ENCODE data around the gene ARHGAP24. TPM values are rescaled to one million over a fixed set of nuclear protein-coding genes. Genes with fewer than 3 reads are reported as not detected.
"Not testable (repeated sequence)": the region's sequence is repeated elsewhere in the genome, so short reads cannot be mapped to it uniquely, and the experiment has no call there.

Gene ARHGAP24
- total and polyA plus RNA-seq, 8 donors: 22.0 to 35.0 (median 25.8) TPM

DNA sequence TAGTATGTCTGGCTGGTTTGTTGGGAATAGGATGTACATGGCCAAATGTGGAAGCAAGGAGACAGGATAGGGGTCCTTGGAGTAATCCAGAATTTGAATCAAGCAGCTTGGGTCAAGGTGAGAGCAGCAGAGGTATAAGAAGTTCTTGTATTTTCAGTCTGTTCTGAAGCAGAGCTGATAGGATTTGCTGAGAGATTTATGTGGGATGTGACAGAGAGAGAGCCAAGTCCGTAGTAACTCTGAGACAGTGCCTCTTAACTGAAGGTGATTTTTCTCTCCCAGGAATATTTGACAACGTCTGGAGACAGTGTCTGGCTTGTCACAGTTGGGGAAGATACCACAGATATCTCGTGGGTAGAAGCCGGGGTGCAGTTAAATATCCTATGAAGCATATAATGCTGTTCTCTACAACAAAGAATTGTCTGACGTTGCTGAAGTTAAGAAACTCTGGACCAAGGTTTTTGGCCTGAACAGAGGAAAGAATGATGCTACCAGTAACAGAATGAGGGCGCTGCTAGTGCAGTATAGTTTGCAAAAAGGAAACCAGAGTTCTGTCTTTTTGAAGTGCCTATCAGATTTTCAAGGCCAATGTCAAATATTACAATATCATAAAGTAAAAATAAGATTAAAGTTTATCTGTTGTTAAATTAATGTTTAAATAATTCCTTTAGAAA is 184.0 kb downstream of the ARHGAP24 start:
- peaks cover 0 to 35% of the 10 kb centered on the region in 2 donors for H3K4me1 ChIP-seq
- TF ChIP-seq, protein P1, sequence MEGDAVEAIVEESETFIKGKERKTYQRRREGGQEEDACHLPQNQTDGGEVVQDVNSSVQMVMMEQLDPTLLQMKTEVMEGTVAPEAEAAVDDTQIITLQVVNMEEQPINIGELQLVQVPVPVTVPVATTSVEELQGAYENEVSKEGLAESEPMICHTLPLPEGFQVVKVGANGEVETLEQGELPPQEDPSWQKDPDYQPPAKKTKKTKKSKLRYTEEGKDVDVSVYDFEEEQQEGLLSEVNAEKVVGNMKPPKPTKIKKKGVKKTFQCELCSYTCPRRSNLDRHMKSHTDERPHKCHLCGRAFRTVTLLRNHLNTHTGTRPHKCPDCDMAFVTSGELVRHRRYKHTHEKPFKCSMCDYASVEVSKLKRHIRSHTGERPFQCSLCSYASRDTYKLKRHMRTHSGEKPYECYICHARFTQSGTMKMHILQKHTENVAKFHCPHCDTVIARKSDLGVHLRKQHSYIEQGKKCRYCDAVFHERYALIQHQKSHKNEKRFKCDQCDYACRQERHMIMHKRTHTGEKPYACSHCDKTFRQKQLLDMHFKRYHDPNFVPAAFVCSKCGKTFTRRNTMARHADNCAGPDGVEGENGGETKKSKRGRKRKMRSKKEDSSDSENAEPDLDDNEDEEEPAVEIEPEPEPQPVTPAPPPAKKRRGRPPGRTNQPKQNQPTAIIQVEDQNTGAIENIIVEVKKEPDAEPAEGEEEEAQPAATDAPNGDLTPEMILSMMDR (IDR thresholded peaks at IDR 0.05): no peak
- H3K4me3 ChIP-seq: no peak overlapping the region
- no peaks in the 10 kb centered on the region for H3K27me3 ChIP-seq
- no peak for DNase-seq
- peak overlapping the region; percentile 4 to 57 for H3K27ac ChIP-seq
- no peaks in the 10 kb centered on the region for H3K9me3 ChIP-seq
- intact Hi-C loops (cut with DNase I): no loop called here
- no peak for ATAC-seq
- no peaks in the 10 kb centered on the region for H3K36me3 ChIP-seq

DNA sequence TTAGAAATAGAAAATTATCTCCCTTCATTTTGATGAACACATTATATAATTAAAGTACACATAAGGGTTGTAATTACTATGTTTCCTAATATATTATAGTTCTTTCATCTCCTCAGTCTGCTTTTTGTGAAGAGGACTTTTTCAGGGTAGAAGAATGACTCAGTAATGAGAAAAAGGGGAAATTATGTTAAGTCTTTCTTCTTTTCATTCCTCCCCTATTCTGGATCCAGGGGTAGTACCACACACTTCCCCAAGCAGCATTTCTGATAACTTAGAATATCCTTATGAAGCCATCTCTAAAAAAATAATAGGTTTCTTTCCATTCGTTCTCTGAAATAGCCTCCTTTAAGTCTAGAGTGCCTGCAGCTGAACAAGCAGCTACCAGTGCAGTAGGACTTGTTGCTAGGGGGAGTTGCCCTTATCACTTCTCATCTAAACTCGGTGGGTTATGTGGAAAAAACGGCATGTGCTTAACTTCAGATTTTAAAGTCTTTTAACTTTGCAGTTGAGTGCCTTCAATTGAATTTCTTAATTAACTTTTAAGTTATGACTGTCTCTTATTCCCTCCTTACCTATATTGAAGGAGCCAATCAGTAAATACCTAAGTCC is 184.8 kb downstream of the ARHGAP24 start:
- Histone ChIP-seq H3K27me3 (no peaks in the 10 kb centered on the region), H3K27ac (peak overlapping the region in 1 of 2 donors; percentile 57), H3K9me3 (no peaks in the 10 kb centered on the region), H3K4me1 (peaks cover 0 to 35% of the 10 kb centered on the region in 2 donors), H3K4me3 (no peak overlapping the region), H3K36me3 (no peaks in the 10 kb centered on the region)
- TF ChIP-seq, protein P1 (IDR thresholded peaks at IDR 0.05): no peak
- ATAC-seq: no peak
- no peak for DNase-seq
- intact Hi-C loops (cut with DNase I): no loop called here

DNA sequence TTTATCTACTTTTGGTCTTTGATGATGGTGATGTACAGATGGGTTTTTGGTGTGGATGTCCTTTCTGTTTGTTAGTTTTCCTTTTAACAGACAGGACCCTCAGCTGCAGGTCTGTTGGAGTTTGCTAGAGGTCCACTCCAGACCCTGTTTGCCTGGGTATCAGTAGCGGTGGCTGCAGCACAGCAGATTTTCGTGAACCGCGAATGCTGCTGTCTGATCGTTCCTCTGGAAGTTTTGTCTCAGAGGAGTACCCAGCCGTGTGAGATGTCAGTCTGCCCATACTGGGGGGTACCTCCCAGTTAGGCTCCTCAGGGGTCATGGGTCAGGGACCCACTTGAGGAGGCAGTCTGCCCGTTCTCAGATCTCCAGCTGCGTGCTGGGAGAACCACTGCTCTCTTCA is 191.7 kb downstream of the ARHGAP24 start:
- ATAC-seq; intact Hi-C loops (cut with DNase I): not testable (repeated sequence)

DNA sequence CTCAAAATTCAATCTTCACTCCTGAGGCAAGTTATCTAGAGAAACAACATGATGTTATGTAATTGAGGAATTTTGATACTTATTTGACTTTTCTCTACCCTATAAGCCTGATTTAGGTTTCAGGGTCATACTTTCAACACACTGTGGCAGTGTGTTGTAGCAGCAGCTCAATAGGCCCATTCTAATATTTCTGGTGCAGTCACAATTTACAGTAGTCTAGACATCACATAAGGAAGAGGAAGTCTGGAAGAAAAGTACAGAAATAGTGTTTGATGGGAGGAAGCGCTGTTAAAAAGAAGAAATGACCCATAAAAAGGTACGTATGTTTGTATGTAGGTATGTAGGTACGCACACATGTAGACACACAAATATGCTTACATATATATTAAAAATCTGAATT is 194.3 kb downstream of the ARHGAP24 start:
- H3K27ac ChIP-seq: no peak overlapping the region
- no peaks in the 10 kb centered on the region for H3K27me3 ChIP-seq
- peaks cover 0 to 34% of the 10 kb centered on the region in 2 donors for H3K4me1 ChIP-seq
- H3K9me3 ChIP-seq: peaks cover 0 to 6% of the 10 kb centered on the region in 2 donors
- intact Hi-C loops (cut with DNase I): no loop called here
- TF ChIP-seq, protein P1 (IDR thresholded peaks at IDR 0.05): no peak
- ATAC-seq (no peak), DNase-seq (no peak)
- H3K36me3 ChIP-seq: no peaks in the 10 kb centered on the region
- no peak overlapping the region for H3K4me3 ChIP-seq

More for the DNA sequence above, 191.7 kb downstream of the ARHGAP24 start:
- not testable (repeated sequence) for DNase-seq, H3K27ac ChIP-seq, H3K4me3 ChIP-seq, H3K9me3 ChIP-seq, H3K36me3 ChIP-seq, H3K27me3 ChIP-seq
- H3K4me1 ChIP-seq: peaks cover 0 to 14% of the 10 kb centered on the region in 2 donors

DNA sequence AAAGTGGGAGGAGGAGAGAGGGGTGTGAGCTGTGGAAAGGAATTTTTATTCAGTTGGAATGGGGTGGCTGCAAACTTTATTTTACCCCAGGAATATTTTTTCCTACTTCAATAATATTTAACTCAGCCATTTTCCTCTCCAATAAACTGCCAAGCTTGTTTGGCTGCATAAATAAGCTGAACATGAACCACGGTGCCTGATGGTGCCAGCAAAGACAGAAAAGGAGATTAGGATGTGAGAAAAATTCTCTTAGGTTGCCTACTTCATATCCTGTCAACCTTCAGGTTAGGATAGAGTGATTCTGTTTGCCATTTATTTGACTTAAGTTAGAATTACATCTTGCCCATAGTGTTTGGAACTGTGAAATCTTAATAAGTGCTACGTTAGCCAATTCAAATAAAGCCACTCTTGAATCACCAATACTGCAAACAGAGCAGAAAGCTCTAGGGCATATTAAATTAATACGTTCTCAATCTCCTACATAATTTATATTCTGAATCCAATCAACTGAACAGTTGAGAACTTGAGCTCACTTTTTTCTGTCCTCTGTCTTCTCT is 195.1 kb downstream of the ARHGAP24 start:
- Histone ChIP-seq H3K36me3 (no peaks in the 10 kb centered on the region), H3K9me3 (peaks cover 0 to 6% of the 10 kb centered on the region in 2 donors), H3K27me3 (no peaks in the 10 kb centered on the region), H3K27ac (no peak overlapping the region), H3K4me1 (peaks cover 0 to 34% of the 10 kb centered on the region in 2 donors), H3K4me3 (no peak overlapping the region)
- DNase-seq (no peak), ATAC-seq (no peak)
- TF ChIP-seq, protein P1 (IDR thresholded peaks at IDR 0.05): no peak
- intact Hi-C loops (cut with DNase I): no loop called here
